HepG2 (cell line): ENCODE measurements around the gene SIMC1. TPM values are rescaled to one million over a fixed set of nuclear protein-coding genes. Genes with fewer than 3 reads are reported as not detected.

ENCODE experiments used
- ATAC-seq: fragments of 200-7000 bp; cut with Tn5 transposase; 3 replicates; pipeline ENCODE4 v1.9.1; 2020; ENCODE audit warnings: mild to moderate bottlenecking, moderate library complexity
- BruUV-seq: library from RNA; stranded (reverse); fragments of 400-500 nt; replicated peaks from 2 replicates; lab custom pipeline; 2021; lab: Mats Ljungman, UMichigan
- CTCF ChIA-PET: fragments of 300-600 bp; formaldehyde crosslinking; extraction: SDS; loops from one replicate; lab custom pipeline; 2021; ENCODE audit warnings: low total read pairs, inconsistent platforms, low intra/inter-chr PET ratio; lab: Yijun Ruan, JAX
- POLR2A ChIA-PET: fragments of 350-600 bp; sonication (Branson Sonifier 250); formaldehyde crosslinking; loops from one replicate; lab custom pipeline; 2020; ENCODE audit warnings: antibody characterized with exemption, inconsistent platforms; lab: Yijun Ruan, JAX
- DNase-seq: peaks from one replicate; pipeline ENCODE4 v3.0.0-alpha.2; 2015; ENCODE audit warnings: low spot score
- FAIRE-seq: peaks from 3 replicates; lab custom pipeline; 2011; peaks lifted over from hg19 to GRCh38; lab: Jason Lieb, UNC
- H2AFZ ChIP-seq: one replicate; pipeline ENCODE4 v1.6.1; 2011; ENCODE audit warnings: low read length, inconsistent platforms
- H3K27ac ChIP-seq: fragments of 300-600 bp; 3 replicates; pipeline ENCODE4 v1.8.0; 2011; ENCODE audit warnings: mixed run types, mild to moderate bottlenecking, mixed read lengths, low read length, inconsistent platforms; ENCODE audit not compliant: insufficient read depth; ENCODE audit errors: extremely low read length
- H3K27me3 ChIP-seq, 2 experiments: fragments of 200-600 bp in 1 of 2; 2 replicates in 1 of 2; 3 replicates in 1 of 2; pipeline versions ENCODE4 v1.6.0 to v1.8.0; 2011; ENCODE audit warnings: low read length in 2 of 2, mild to moderate bottlenecking in 2 of 2, moderate library complexity in 2 of 2, inconsistent platforms in 1 of 2; ENCODE audit not compliant: insufficient read depth in 2 of 2, control insufficient read depth in 1 of 2
- H3K36me3 ChIP-seq, 2 experiments: fragments of 200-600 bp in 1 of 2; replicated peaks in 1 of 2; 2 replicates in 1 of 2; 3 replicates in 1 of 2; pipeline versions ENCODE4 v1.5.1 to v1.8.0; 2011; ENCODE audit warnings: low read length in 2 of 2, inconsistent platforms in 1 of 2; ENCODE audit not compliant: insufficient read depth in 2 of 2, control insufficient read depth in 1 of 2
- H3K4me1 ChIP-seq: 2 replicates; pipeline ENCODE4 v1.5.1; 2012; ENCODE audit warnings: low read length, inconsistent platforms; ENCODE audit not compliant: insufficient read depth
- H3K4me2 ChIP-seq: 2 replicates; pipeline ENCODE4 v1.6.0; 2011; ENCODE audit warnings: low read depth, low read length, inconsistent platforms
- H3K4me3 ChIP-seq, 3 experiments: fragments of 200-600 bp in 1 of 3; sonication (generic), shearing (Covaris generic) in 1 of 3; replicated peaks in 1 of 3; 2 replicates each; pipeline ENCODE4 v1.5.1; 2011 to 2016; ENCODE audit warnings: low read length in 3 of 3, inconsistent platforms in 2 of 3, low read depth in 2 of 3, mild to moderate bottlenecking in 2 of 3, control low read depth in 1 of 3, mixed read lengths in 1 of 3; ENCODE audit not compliant: insufficient read depth in 1 of 3
- H3K79me2 ChIP-seq: one replicate; pipeline ENCODE4 v1.6.1; 2011; ENCODE audit warnings: low read length, inconsistent platforms; ENCODE audit not compliant: insufficient read depth
- H3K9ac ChIP-seq: 2 replicates; pipeline ENCODE4 v1.6.0; 2011; ENCODE audit warnings: mild to moderate bottlenecking, low read depth, low read length, inconsistent platforms; ENCODE audit not compliant: insufficient read depth
- H3K9me3 ChIP-seq: 2 replicates; pipeline ENCODE4 v1.5.1; 2012; ENCODE audit warnings: mild to moderate bottlenecking, low read length
- H4K20me1 ChIP-seq: 2 replicates; pipeline ENCODE4 v1.6.0; 2011; ENCODE audit warnings: inconsistent platforms, mild to moderate bottlenecking, low read length, moderate library complexity; ENCODE audit not compliant: insufficient read depth
- ESRRA ChIP-seq: sonication (generic); formaldehyde crosslinking; IDR thresholded peaks from 2 replicates; pipeline ENCODE4 v1.5.1; 2020; ENCODE audit warnings: mild to moderate bottlenecking, low read depth, missing genetic modification reagents
- ISL2 ChIP-seq: sonication (generic); formaldehyde crosslinking; IDR thresholded peaks from 2 replicates; pipeline ENCODE4 v1.5.0; 2020; ENCODE audit warnings: missing genetic modification reagents
- ZFYVE20 ChIP-seq: sonication (generic); formaldehyde crosslinking; IDR thresholded peaks from 2 replicates; pipeline ENCODE4 v1.8.0; 2023; ENCODE audit warnings: low read depth, mild to moderate bottlenecking, moderate library complexity, missing genetic modification reagents, borderline replicate concordance
- ZNF24 ChIP-seq: fragments of 450-650 bp; IDR thresholded peaks from 2 replicates; pipeline ENCODE4 v1.6.1; 2017; ENCODE audit warnings: antibody characterized with exemption, mild to moderate bottlenecking
- ZNF44 ChIP-seq: sonication (generic); formaldehyde crosslinking; IDR thresholded peaks from 2 replicates; pipeline ENCODE4 v1.5.1; 2020; ENCODE audit warnings: mild to moderate bottlenecking, missing genetic modification reagents
- WGBS: methylation state at CpG from one replicate; pipeline ENCODE4 v1.1.6; 2017; ENCODE audit warnings: low lambda C conversion rate; 5-methylcytosine and 5-hydroxymethylcytosine counted together
- in situ Hi-C: cut with HindIII; loops from 2 replicates; pipeline ENCODE4 v1.10.0; 2017; ENCODE audit warnings: low pct_unique_long_range_greater_than_20kb; ENCODE audit not compliant: extremely low pct_ligation_motif_present
- intact Hi-C: fragments of 100-400 bp; cut with micrococcal nuclease; formaldehyde crosslinking; loops from one replicate; pipeline ENCODE4 v1.10.0; 2022; ENCODE audit not compliant: unreplicated experiment
- polyA plus RNA-seq, 8 experiments: library from polyadenylated mRNA; depleted of rRNA in 3 of 8; stranded (reverse) in 7 of 8; unstranded in 1 of 8; fragments of >200 nt; fragmentation: Illumina TruSeq in 4 of 8; extraction: Trizol in 4 of 8; gene quantifications; 2 replicates each; pipeline versions ENCODE4 v1.2.1 to v1.2.3, GENCODE V29; 2011 to 2016; ENCODE audit warnings: low read depth in 4 of 8, missing spikeins in 1 of 8, mixed read lengths in 1 of 8; ENCODE audit not compliant: insufficient read depth in 1 of 8
- total RNA-seq, 5 experiments: library from RNA; depleted of rRNA; stranded (reverse); fragments of >200 nt; fragmentation: Illumina TruSeq; extraction: Trizol; gene quantifications; 2 replicates each; pipeline ENCODE4 v1.2.3, GENCODE V29; 2016; ENCODE audit warnings: low read depth in 1 of 5
- TF ChIP-seq, protein P1 (sequence below): sonication (generic); formaldehyde crosslinking; conservative IDR thresholded peaks from 2 replicates; pipeline ENCODE4 v1.4.0; 2020; ENCODE audit warnings: missing genetic modification reagents
- TF ChIP-seq, protein P2 (sequence below): sonication (generic); formaldehyde crosslinking; IDR thresholded peaks from 2 replicates; pipeline ENCODE4 v1.5.0; 2020; ENCODE audit warnings: mild to moderate bottlenecking, missing genetic modification reagents
- TF ChIP-seq, protein P3 (sequence below): sonication (generic); formaldehyde crosslinking; IDR thresholded peaks from 2 replicates; pipeline ENCODE4 v1.4.0; 2020; ENCODE audit warnings: mild to moderate bottlenecking, missing genetic modification reagents

Gene SIMC1
- total and polyA plus RNA-seq, 2 of the 13 experiments (the other 11 are each of a cell fraction or from before 2014, with no cell fraction given): 5.4 to 6.8 TPM

DNA sequence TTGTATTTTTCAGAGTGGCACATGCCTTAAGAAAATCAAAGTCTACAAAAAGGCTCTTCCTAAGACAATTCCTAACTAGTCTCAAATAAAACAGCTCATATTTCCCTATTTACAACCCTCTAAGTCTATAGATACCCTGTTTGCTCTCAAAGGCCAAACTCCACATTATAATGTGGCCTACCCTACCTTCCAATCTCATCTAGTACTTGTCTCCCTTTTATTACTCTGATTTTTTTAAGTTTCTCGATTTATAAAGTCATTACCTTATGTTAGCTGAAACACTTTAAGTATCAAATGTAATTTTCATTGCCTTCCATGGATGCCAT, 103.9 kb downstream of the SIMC1 start:
- Histone ChIP-seq H3K4me3 (no peak overlapping the region), H3K9me3 (no peaks in the 10 kb centered on the region), H4K20me1 (no peaks in the 10 kb centered on the region), H3K4me1 (peaks cover 42% of the 10 kb centered on the region), H3K79me2 (no peaks in the 10 kb centered on the region), H3K27me3 (no peaks in the 10 kb centered on the region), H3K27ac (peak overlapping the region; percentile 47), H3K9ac (no peak overlapping the region), H3K4me2 (peak overlapping the region; percentile 18; the same call in 1 of the 2 replicates), H2AFZ (no peak overlapping the region), H3K36me3 (peaks cover 8 to 20% of the 10 kb centered on the region in 2 experiments; a peak in 4 of 5 replicates)
- DNase-seq: no peak
- POLR2A ChIA-PET: no interaction called here
- intact Hi-C loops: no loop called here
- peak; percentile 27; the same call in 2 of the 3 replicates for ATAC-seq
- no peak for TF ChIP-seq ZNF24
- TF ChIP-seq, protein P1, sequence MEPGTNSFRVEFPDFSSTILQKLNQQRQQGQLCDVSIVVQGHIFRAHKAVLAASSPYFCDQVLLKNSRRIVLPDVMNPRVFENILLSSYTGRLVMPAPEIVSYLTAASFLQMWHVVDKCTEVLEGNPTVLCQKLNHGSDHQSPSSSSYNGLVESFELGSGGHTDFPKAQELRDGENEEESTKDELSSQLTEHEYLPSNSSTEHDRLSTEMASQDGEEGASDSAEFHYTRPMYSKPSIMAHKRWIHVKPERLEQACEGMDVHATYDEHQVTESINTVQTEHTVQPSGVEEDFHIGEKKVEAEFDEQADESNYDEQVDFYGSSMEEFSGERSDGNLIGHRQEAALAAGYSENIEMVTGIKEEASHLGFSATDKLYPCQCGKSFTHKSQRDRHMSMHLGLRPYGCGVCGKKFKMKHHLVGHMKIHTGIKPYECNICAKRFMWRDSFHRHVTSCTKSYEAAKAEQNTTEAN (CRISPR knock-in tag): 0 out of 2 replicates have a peak, but pooled peaks have one; percentile 10
- TF ChIP-seq, protein P2, sequence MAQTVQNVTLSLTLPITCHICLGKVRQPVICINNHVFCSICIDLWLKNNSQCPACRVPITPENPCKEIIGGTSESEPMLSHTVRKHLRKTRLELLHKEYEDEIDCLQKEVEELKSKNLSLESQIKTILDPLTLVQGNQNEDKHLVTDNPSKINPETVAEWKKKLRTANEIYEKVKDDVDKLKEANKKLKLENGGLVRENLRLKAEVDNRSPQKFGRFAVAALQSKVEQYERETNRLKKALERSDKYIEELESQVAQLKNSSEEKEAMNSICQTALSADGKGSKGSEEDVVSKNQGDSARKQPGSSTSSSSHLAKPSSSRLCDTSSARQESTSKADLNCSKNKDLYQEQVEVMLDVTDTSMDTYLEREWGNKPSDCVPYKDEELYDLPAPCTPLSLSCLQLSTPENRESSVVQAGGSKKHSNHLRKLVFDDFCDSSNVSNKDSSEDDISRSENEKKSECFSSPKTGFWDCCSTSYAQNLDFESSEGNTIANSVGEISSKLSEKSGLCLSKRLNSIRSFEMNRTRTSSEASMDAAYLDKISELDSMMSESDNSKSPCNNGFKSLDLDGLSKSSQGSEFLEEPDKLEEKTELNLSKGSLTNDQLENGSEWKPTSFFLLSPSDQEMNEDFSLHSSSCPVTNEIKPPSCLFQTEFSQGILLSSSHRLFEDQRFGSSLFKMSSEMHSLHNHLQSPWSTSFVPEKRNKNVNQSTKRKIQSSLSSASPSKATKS (CRISPR knock-in tag): no peak
- TF ChIP-seq ESRRA (CRISPR knock-in tag): no peak
- TF ChIP-seq ZNF44 (CRISPR knock-in tag): no peak
- TF ChIP-seq, protein P3, sequence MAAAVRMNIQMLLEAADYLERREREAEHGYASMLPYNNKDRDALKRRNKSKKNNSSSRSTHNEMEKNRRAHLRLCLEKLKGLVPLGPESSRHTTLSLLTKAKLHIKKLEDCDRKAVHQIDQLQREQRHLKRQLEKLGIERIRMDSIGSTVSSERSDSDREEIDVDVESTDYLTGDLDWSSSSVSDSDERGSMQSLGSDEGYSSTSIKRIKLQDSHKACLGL: no peak
- TF ChIP-seq ZFYVE20 (CRISPR knock-in tag): no peak
- TF ChIP-seq ISL2 (CRISPR knock-in tag): peak; percentile 0; the same call in 1 of the 2 replicates
- CTCF ChIA-PET: no interaction called here
- WGBS: 77% methylated on average over 1 of the region's 1 CpG
- no peak for FAIRE-seq
- in situ Hi-C loops: no loop called here
- no TSS peak for BruUV-seq
